Measurements from ENCODE around the gene NR3C2.

DNA sequence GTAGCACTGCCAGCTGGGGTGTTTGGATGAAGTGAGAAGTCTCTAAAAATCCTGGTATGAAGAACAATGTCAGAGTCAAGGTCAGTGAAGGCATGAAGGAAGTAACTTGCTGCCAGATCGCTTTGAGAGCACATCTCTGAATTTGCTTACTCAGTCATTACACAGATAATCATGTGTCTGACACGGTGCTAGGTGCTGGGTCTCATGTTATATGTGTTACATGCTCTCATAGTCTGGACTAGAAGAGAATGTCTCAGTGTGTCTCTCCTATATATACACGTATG is 372.4 kb downstream of the NR3C2 start:
- TF ChIP-seq POLR2A (IDR thresholded peaks at IDR 0.05): no peak
- TF ChIP-seq, protein P1, sequence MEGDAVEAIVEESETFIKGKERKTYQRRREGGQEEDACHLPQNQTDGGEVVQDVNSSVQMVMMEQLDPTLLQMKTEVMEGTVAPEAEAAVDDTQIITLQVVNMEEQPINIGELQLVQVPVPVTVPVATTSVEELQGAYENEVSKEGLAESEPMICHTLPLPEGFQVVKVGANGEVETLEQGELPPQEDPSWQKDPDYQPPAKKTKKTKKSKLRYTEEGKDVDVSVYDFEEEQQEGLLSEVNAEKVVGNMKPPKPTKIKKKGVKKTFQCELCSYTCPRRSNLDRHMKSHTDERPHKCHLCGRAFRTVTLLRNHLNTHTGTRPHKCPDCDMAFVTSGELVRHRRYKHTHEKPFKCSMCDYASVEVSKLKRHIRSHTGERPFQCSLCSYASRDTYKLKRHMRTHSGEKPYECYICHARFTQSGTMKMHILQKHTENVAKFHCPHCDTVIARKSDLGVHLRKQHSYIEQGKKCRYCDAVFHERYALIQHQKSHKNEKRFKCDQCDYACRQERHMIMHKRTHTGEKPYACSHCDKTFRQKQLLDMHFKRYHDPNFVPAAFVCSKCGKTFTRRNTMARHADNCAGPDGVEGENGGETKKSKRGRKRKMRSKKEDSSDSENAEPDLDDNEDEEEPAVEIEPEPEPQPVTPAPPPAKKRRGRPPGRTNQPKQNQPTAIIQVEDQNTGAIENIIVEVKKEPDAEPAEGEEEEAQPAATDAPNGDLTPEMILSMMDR (IDR thresholded peaks at IDR 0.05): no peak
